HG02840 (cell line): Measurements from ENCODE around the gene MPP4.
A peak's percentile ranks its signal among the peaks of the same experiment; 100 is the strongest.
"Not testable (repeated sequence)": the region's sequence is repeated elsewhere in the genome, so short reads cannot be mapped to it uniquely, and the experiment has no call there.

Experiments used
- ATAC-seq: cut with Tn5 transposase; IDR thresholded peaks from one replicate; pipeline ENCODE4 v1.9.1; 2021; ENCODE audit warnings: mild to moderate bottlenecking, moderate library complexity, moderate number of reproducible peaks; ENCODE audit not compliant: unreplicated experiment, low FRiP score

Gene MPP4

GRCh38 chr2:201674794-201675193, 23.6 kb downstream of the MPP4 start:
- no peak for ATAC-seq

- ATAC-seq: no peak
Measured at GRCh38 chr2:201674298-201674697, 24.1 kb downstream of the MPP4 start.

- no peak for ATAC-seq
Measured at GRCh38 chr2:201673546-201673945, 24.9 kb downstream of the MPP4 start.

- ATAC-seq: not testable (repeated sequence)
Measured at GRCh38 chr2:201671205-201671604, 27.2 kb downstream of the MPP4 start.

- no peak for ATAC-seq
Measured at GRCh38 chr2:201669865-201670264, 28.6 kb downstream of the MPP4 start.

GRCh38 chr2:201668402-201668910, 30.0 kb downstream of the MPP4 start:
- ATAC-seq: no peak

GRCh38 chr2:201664334-201664733, 34.1 kb downstream of the MPP4 start:
- no peak for ATAC-seq

GRCh38 chr2:201661366-201661765, 37.1 kb downstream of the MPP4 start:
- no peak for ATAC-seq

GRCh38 chr2:201660293-201660895, 38.0 kb downstream of the MPP4 start:
- no peak for ATAC-seq

- no peak for ATAC-seq
Measured at GRCh38 chr2:201656740-201657139, 41.7 kb downstream of the MPP4 start.

- ATAC-seq: no peak
Measured at GRCh38 chr2:201656102-201656501, 42.3 kb downstream of the MPP4 start.

- no peak for ATAC-seq
Measured at GRCh38 chr2:201654616-201655384, 43.6 kb downstream of the MPP4 start.

GRCh38 chr2:201653221-201653620, 45.2 kb downstream of the MPP4 start:
- no peak for ATAC-seq

GRCh38 chr2:201649442-201649841, 49.0 kb downstream of the MPP4 start:
- ATAC-seq: no peak

GRCh38 chr2:201647431-201647830, 51.0 kb downstream of the MPP4 start:
- ATAC-seq: no peak

GRCh38 chr2:201644001-201644400, 54.4 kb downstream of the MPP4 start:
- ATAC-seq: no peak

- peak; percentile 43 for ATAC-seq
Measured at GRCh38 chr2:201643216-201643890, 55.1 kb downstream of the MPP4 start, which contains the start of gene TMEM237. TMEM237 (minus strand) TSS chr2:201643503; CDS start chr2:201643400, 103 bp downstream.

- ATAC-seq: peak; percentile 73
Measured at GRCh38 chr2:201642579-201643215, 55.7 kb downstream of the MPP4 start.

GRCh38 chr2:201642086-201642578, 56.3 kb downstream of the MPP4 start:
- peak; percentile 29 for ATAC-seq

- no peak for ATAC-seq
Measured at GRCh38 chr2:201639205-201639604, 59.2 kb downstream of the MPP4 start.

GRCh38 chr2:201638326-201638725, 60.1 kb downstream of the MPP4 start:
- no peak for ATAC-seq
